HG03442 (cell line): ENCODE results near the gene ZNF26.

Source experiments
- ATAC-seq: cut with Tn5 transposase; IDR thresholded peaks from one replicate; pipeline ENCODE4 v1.9.1; 2021; ENCODE audit warnings: mild to moderate bottlenecking, moderate library complexity; ENCODE audit not compliant: unreplicated experiment

ZNF26 gene

DNA sequence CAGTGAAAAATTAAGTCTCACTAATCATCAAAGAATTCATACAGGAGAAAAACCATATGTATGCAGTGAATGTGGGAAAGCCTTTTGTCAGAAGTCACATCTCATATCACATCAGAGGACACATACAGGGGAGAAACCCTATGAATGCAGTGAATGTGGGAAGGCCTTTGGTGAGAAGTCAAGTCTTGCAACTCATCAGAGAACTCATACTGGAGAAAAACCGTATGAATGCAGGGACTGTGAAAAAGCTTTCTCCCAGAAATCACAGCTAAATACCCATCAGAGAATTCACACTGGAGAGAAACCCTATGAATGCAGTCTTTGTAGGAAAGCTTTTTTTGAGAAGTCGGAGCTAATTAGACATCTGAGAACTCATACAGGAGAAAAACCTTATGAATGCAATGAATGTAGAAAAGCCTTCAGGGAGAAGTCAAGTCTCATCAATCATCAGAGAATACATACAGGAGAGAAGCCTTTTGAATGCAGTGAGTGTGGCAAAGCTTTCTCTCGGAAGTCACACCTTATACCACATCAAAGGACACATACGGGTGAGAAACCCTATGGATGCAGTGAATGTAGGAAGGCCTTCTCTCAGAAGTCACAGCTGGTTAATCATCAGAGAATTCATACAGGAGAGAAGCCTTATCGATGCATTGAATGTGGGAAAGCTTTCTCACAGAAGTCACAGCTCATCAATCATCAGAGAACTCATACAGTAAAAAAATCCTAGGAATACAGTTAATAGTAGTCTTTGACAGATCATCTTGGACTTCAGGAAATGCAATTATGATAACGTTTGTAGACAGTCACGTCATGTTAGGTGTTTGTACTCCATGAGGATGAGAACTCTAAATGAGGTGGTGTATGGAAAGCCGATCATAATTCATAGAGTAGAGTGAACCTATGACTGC, 72.3 kb downstream of the ZNF26 start:
- ATAC-seq, result no peak

DNA sequence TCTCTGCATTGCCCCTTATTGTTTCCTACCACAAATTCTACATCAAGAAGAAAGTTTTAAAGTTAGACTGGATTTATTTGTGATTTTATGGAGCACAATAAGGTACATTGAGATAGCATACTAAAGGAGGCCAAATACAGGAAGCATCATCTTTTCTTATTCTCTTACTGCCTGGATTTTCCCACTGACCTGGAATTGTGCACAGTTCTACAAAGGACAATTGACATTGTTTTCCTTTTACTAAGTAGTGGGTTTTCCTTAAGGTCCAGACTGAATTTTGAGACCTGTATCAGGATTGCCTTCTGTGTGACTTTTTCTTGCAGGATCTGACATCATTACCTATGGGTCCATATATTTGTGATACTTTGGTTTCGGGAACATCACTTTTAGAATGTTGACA, 75.8 kb downstream of the ZNF26 start:
- no peak for ATAC-seq

DNA sequence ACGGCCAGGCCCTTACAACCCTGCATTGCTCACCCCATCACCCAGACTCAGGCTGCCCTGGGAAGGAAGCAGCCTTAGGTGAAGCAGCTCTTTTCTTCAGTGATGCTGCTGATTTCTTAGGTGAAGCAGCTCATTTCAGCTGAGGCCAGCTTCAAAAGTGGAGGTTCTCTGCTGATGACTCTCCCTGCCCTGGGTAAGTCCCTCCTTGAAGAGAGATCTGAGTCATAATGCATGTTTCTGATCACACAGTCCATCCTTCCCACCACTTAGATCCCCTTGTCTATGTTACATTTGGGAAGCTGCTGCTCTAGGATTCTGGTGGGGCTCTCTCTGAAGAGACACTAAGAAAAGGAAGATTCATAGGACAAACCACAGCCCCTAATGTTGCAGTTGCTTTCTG, 77.4 kb downstream of the ZNF26 start:
- ATAC-seq, result no peak

DNA sequence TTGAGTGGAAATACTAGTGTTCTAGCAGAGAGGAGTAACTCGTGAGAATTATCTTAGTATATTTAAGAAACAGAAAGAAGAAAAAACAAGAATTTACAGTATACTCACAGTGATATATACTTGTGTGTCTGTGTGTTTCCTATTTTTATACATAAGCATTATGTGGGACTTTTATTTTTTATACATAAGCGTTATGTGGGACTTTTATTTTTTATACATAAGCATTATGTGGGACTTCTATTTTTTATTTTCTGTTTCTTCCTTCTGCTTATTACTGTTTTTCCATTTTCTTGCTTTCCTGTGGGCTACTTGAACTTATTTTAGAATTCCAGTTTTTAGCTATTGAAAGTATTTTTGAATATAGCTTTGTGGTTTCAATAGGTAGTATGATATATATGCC, 87.7 kb downstream of the ZNF26 start:
- ATAC-seq, result no peak
